AG09319 (cell line): ENCODE measurements around the gene ELMOD3.

ENCODE experiments used
- DNase-seq: peaks from one replicate; pipeline ENCODE4 v3.0.0-alpha.2; 2010; ENCODE audit warnings: low read depth; ENCODE audit errors: extremely low read depth
- TF ChIP-seq, protein P1 (sequence below): IDR thresholded peaks from 2 replicates; pipeline ENCODE4 v1.5.1; 2011; ENCODE audit warnings: low read depth, mild to moderate bottlenecking, inconsistent platforms, low read length, moderate library complexity

Gene ELMOD3

GRCh38 chr2:85400541-85401463 lies 46.2 kb downstream of the ELMOD3 start:
- TF ChIP-seq, protein P1, sequence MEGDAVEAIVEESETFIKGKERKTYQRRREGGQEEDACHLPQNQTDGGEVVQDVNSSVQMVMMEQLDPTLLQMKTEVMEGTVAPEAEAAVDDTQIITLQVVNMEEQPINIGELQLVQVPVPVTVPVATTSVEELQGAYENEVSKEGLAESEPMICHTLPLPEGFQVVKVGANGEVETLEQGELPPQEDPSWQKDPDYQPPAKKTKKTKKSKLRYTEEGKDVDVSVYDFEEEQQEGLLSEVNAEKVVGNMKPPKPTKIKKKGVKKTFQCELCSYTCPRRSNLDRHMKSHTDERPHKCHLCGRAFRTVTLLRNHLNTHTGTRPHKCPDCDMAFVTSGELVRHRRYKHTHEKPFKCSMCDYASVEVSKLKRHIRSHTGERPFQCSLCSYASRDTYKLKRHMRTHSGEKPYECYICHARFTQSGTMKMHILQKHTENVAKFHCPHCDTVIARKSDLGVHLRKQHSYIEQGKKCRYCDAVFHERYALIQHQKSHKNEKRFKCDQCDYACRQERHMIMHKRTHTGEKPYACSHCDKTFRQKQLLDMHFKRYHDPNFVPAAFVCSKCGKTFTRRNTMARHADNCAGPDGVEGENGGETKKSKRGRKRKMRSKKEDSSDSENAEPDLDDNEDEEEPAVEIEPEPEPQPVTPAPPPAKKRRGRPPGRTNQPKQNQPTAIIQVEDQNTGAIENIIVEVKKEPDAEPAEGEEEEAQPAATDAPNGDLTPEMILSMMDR = no peak
- no peak for DNase-seq

DNA sequence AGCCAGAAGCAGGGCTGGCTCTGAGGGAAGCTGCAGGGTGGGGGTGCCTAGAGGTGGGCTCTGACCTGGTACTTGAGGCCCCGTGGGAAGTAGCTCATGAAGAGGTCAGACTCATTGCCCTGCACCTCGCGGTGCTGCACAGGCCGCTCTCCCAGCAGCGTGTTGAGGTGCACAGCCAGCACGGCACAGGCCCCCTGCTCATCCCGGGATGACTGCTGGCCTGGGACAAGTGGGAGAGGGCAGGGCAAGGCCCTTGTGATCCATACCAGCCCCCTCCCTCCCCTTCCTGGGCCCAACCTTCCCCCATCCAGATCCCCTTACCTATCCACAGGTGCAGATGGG lies 46.9 kb downstream of the ELMOD3 start:
- TF ChIP-seq, protein P1 = no peak
- no peak for DNase-seq

DNA sequence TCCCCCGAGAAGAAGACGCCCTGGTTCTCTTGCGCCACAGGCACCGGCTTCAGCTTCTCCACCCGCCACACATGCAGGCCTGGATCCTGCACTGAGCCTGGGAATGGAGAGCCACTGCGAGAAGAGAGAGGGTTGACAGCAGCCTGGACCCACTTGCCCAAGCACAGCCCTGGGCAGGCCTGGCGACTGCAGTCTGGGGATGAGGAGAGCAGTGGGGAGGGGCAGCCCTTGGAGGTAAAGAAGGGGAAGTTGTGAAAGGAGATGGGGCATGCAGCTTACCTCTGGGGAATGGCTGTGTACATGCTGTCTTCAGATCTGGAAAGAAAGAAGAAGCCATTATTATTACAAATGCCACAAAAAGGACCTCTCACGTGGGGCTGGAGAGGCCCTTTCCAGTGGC lies 47.3 kb downstream of the ELMOD3 start:
- DNase-seq = no peak
- TF ChIP-seq, protein P1 = no peak

DNA sequence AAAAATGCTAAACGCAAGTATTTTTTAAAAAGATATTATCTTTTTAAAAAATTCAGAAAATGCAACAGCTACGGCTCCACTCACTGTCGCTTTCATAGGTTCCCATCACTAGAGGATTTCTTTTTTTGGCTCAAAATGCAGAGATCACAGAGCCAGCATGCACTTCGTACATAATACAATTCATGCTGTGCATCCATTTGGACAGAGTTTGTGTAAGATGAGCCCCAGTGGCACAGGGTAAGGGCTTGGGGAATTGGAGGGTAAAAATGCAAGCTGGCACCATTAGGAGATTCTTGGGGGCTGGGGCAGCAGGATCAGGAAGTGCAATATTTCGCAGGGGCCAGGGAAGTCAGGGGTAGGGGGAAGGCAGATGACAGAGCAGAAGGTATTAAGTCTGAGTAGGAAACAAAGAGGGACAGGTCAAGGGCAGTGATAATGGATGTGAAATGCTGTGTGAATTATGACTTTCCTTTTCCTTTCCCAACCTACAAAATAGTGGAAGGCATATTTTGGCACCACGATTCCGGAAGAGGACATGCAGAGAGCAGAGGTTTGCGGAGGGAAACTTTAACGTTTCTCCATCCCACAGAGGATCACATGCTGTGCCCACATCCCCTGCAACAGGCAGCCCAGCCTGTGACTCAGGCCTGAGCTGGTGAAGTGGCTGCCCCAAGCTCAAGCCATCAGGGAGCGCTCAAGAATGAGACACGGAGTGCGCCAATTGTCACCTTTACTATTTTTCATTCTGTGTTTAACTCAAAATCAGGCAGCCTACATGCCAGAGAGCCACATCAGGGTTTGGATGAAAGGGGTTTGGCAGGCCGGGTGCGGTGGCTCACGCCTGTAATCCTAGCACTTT lies 50.9 kb downstream of the ELMOD3 start:
- DNase-seq = no peak
- TF ChIP-seq, protein P1 = no peak

DNA sequence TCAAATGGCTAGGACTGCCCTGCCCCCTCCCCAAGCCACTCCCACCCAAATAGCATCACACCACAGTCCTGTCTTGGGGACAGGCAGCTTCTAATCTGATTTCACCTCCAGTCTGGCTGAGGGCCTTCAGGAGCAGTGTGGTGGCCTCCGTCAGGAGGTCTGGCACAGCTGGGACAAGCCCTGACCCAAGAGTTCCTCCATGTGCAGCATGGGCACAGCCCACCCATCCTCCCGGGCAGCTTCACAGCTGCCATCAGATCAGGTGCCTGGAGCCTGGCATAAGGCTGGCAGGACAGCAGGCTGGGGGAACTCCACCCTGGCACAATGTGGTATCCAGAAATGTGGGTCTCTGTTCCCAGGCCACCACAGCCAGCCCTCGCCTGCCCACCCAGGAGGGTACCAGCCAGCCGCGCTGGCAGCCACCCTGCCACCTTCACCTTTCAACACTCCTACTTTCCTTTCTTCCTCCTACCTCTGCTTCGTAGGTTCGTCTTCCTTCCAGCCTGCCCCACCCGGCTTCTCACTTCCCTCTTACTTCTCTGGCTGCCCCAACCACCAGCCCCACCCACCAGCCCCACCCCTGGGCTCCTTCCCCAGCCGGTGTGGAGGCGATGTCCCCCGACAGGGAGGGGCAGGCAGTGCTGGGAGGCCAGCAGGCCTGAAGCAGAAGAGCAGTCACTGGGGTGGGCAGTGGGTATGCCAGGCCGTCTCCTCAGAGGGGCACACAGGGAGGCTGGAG lies 55.4 kb downstream of the ELMOD3 start, which contains the start of gene CAPG:
CAPG (minus strand) TSS at position 522 of the 739 bp plus-strand sequence. CDS start 8,221 bp downstream, outside the sequence.
- DNase-seq = no peak
- TF ChIP-seq, protein P1 = no peak

GRCh38 chr2:85410584-85411404 lies 56.2 kb downstream of the ELMOD3 start:
- TF ChIP-seq, protein P1 = no peak
- no peak for DNase-seq
